Panc1 (cell line): ENCODE measurements around the gene NTSR2. TPM values are rescaled to one million over a fixed set of nuclear protein-coding genes. Genes with fewer than 3 reads are reported as not detected.

Experiments
- ATAC-seq: fragments of 200-7000 bp; cut with Tn5 transposase; 2 replicates; pipeline ENCODE4 v1.9.1; 2020; ENCODE audit warnings: mild to moderate bottlenecking, moderate library complexity
- BruUV-seq: library from RNA; stranded (reverse); fragments of 400-500 nt; replicated peaks from 2 replicates; lab custom pipeline; 2021; lab: Mats Ljungman, UMichigan
- CTCF ChIA-PET: fragments of 300-600 bp; sonication (Branson Sonifier 250); formaldehyde crosslinking; loops from one replicate; lab custom pipeline; 2022; ENCODE audit warnings: antibody characterized with exemption; lab: Charles Lee
- POLR2A ChIA-PET: fragments of 300-600 bp; sonication (Branson Sonifier 250); formaldehyde crosslinking; loops from one replicate; lab custom pipeline; 2022; ENCODE audit warnings: antibody characterized with exemption; lab: Charles Lee
- DNase-seq: peaks from one replicate; pipeline ENCODE4 v3.0.0-alpha.2; 2010; ENCODE audit warnings: low read depth, low spot score
- H3K27ac ChIP-seq: 2 replicates; pipeline ENCODE4 v1.5.1; 2011; ENCODE audit warnings: mild to moderate bottlenecking, low read length, inconsistent platforms
- H3K27me3 ChIP-seq: fragments of 200-500 bp; sonication (Bioruptor generic); 2 replicates; pipeline ENCODE4 v1.6.0; 2014; ENCODE audit warnings: low read length, inconsistent platforms; ENCODE audit not compliant: control insufficient read depth, insufficient read depth
- H3K36me3 ChIP-seq: fragments of 200-500 bp; sonication (Bioruptor generic); 2 replicates; pipeline ENCODE4 v1.5.1; 2014; ENCODE audit warnings: inconsistent platforms, mild to moderate bottlenecking, low read length, moderate library complexity; ENCODE audit not compliant: control insufficient read depth, insufficient read depth
- H3K4me1 ChIP-seq: 2 replicates; pipeline ENCODE4 v1.5.1; 2011; ENCODE audit warnings: inconsistent platforms, mild to moderate bottlenecking, low read length, moderate library complexity; ENCODE audit not compliant: control insufficient read depth, insufficient read depth
- H3K4me3 ChIP-seq, 2 experiments: 2 replicates each; pipeline ENCODE4 v1.5.1; 2011 to 2012; ENCODE audit warnings: low read depth in 2 of 2, low read length in 2 of 2, mild to moderate bottlenecking in 2 of 2, inconsistent platforms in 1 of 2, moderate library complexity in 1 of 2
- H3K9me3 ChIP-seq: fragments of 200-500 bp; sonication (Bioruptor generic); 2 replicates; pipeline ENCODE4 v1.5.1; 2014; ENCODE audit warnings: low read depth, mild to moderate bottlenecking, inconsistent platforms, low read length, moderate library complexity; ENCODE audit not compliant: control insufficient read depth, insufficient read depth
- POLR2AphosphoS5 ChIP-seq: IDR thresholded peaks from 2 replicates; pipeline ENCODE4 v1.6.1; 2012; ENCODE audit warnings: mild to moderate bottlenecking, low read depth, low read length, moderate library complexity
- SIN3A ChIP-seq: IDR thresholded peaks from 2 replicates; pipeline ENCODE4 v1.6.1; 2012; ENCODE audit warnings: low read depth, mild to moderate bottlenecking, low read length, moderate library complexity, borderline replicate concordance; ENCODE audit not compliant: insufficient read depth
- TCF7L2 ChIP-seq: IDR thresholded peaks from 2 replicates; pipeline ENCODE4 v1.6.1; 2011; ENCODE audit warnings: mild to moderate bottlenecking, low read depth, low read length, inconsistent platforms
- in situ Hi-C: cut with HindIII; loops from 2 replicates; pipeline ENCODE4 v1.10.0; 2016; ENCODE audit warnings: low sequenced_read_pairs, low pct_unique_long_range_greater_than_20kb
- intact Hi-C: fragments of 100-400 bp; cut with micrococcal nuclease; formaldehyde crosslinking; loops from one replicate; pipeline ENCODE4 v1.10.0; 2022; ENCODE audit not compliant: unreplicated experiment
- total RNA-seq: library from RNA; stranded (reverse); gene quantifications from one replicate; pipeline ENCODE4 v1.2.1, GENCODE V29; 2021; ENCODE audit not compliant: unreplicated experiment
- TF ChIP-seq, protein P1 (sequence below), 2 experiments: IDR thresholded peaks; 2 replicates each; pipeline ENCODE4 v1.6.1; 2011 to 2012; ENCODE audit warnings: low read depth in 2 of 2, control low read depth in 1 of 2, low read length in 1 of 2, mild to moderate bottlenecking in 1 of 2, moderate library complexity in 1 of 2; ENCODE audit not compliant: insufficient read depth in 1 of 2
- TF ChIP-seq, protein P2 (sequence below): fragments of 450-650 bp; IDR thresholded peaks from 2 replicates; pipeline ENCODE4 v1.5.1; 2017; ENCODE audit warnings: mild to moderate bottlenecking

The NTSR2 gene
- total RNA-seq, 1 experiment from 2014 or later = 0.15 TPM

GRCh38 chr2:11616851-11617415 lies 53.1 kb downstream of the NTSR2 start:
- POLR2A ChIA-PET = no interaction called here
- no peaks in the 10 kb centered on the region for H3K9me3 ChIP-seq
- no peaks in the 10 kb centered on the region for H3K27me3 ChIP-seq
- H3K36me3 ChIP-seq = no peaks in the 10 kb centered on the region
- intact Hi-C loops = no loop called here
- BruUV-seq = no TSS peak
- TF ChIP-seq SIN3A (no peak), POLR2AphosphoS5 (no peak), TCF7L2 (no peak)
- TF ChIP-seq, protein P1, sequence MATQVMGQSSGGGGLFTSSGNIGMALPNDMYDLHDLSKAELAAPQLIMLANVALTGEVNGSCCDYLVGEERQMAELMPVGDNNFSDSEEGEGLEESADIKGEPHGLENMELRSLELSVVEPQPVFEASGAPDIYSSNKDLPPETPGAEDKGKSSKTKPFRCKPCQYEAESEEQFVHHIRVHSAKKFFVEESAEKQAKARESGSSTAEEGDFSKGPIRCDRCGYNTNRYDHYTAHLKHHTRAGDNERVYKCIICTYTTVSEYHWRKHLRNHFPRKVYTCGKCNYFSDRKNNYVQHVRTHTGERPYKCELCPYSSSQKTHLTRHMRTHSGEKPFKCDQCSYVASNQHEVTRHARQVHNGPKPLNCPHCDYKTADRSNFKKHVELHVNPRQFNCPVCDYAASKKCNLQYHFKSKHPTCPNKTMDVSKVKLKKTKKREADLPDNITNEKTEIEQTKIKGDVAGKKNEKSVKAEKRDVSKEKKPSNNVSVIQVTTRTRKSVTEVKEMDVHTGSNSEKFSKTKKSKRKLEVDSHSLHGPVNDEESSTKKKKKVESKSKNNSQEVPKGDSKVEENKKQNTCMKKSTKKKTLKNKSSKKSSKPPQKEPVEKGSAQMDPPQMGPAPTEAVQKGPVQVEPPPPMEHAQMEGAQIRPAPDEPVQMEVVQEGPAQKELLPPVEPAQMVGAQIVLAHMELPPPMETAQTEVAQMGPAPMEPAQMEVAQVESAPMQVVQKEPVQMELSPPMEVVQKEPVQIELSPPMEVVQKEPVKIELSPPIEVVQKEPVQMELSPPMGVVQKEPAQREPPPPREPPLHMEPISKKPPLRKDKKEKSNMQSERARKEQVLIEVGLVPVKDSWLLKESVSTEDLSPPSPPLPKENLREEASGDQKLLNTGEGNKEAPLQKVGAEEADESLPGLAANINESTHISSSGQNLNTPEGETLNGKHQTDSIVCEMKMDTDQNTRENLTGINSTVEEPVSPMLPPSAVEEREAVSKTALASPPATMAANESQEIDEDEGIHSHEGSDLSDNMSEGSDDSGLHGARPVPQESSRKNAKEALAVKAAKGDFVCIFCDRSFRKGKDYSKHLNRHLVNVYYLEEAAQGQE (IDR thresholded peaks at IDR 0.05; ENCODE audit: insufficient read depth in 1 of 2, low read depth in 2 of 2, low read length in 1 of 2) = no peak
- TF ChIP-seq, protein P2, sequence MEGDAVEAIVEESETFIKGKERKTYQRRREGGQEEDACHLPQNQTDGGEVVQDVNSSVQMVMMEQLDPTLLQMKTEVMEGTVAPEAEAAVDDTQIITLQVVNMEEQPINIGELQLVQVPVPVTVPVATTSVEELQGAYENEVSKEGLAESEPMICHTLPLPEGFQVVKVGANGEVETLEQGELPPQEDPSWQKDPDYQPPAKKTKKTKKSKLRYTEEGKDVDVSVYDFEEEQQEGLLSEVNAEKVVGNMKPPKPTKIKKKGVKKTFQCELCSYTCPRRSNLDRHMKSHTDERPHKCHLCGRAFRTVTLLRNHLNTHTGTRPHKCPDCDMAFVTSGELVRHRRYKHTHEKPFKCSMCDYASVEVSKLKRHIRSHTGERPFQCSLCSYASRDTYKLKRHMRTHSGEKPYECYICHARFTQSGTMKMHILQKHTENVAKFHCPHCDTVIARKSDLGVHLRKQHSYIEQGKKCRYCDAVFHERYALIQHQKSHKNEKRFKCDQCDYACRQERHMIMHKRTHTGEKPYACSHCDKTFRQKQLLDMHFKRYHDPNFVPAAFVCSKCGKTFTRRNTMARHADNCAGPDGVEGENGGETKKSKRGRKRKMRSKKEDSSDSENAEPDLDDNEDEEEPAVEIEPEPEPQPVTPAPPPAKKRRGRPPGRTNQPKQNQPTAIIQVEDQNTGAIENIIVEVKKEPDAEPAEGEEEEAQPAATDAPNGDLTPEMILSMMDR = no peak
- in situ Hi-C loops = no loop called here
- H3K4me1 ChIP-seq = no peaks in the 10 kb centered on the region
- no peak overlapping the region for H3K27ac ChIP-seq
- DNase-seq (no peak), ATAC-seq (no peak)
- CTCF ChIA-PET = no interaction called here
- H3K4me3 ChIP-seq = no peak overlapping the region

- DNase-seq (no peak), ATAC-seq (no peak)
- ChIA-PET CTCF (no interaction called here), POLR2A (no interaction called here)
- intact Hi-C loops = no loop called here
- Histone ChIP-seq H3K36me3 (no peaks in the 10 kb centered on the region), H3K9me3 (no peaks in the 10 kb centered on the region), H3K27ac (no peak overlapping the region), H3K4me1 (no peaks in the 10 kb centered on the region), H3K27me3 (no peaks in the 10 kb centered on the region), H3K4me3 (no peak overlapping the region)
- no peak for TF ChIP-seq SIN3A
- no peak for TF ChIP-seq TCF7L2
- TF ChIP-seq, protein P1 (IDR thresholded peaks at IDR 0.05; ENCODE audit: insufficient read depth in 1 of 2, low read depth in 2 of 2, low read length in 1 of 2) = peak; percentile 69 to 74; a peak in 2 of 4 replicates
- no TSS peak for BruUV-seq
- in situ Hi-C loops = no loop called here
Measured at GRCh38 chr2:11616097-11616687, 53.8 kb downstream of the NTSR2 start.
